HG03439 (cell line): Measurements from ENCODE around the gene MTG1.
A peak's percentile ranks its signal among the peaks of the same experiment; 100 is the strongest.
"Not testable (repeated sequence)": the region's sequence is repeated elsewhere in the genome, so short reads cannot be mapped to it uniquely, and the experiment has no call there.

Source experiments
- ATAC-seq: cut with Tn5 transposase; IDR thresholded peaks from one replicate; pipeline ENCODE4 v1.9.1; 2021; ENCODE audit warnings: mild to moderate bottlenecking, moderate library complexity; ENCODE audit not compliant: unreplicated experiment

MTG1 gene

DNA sequence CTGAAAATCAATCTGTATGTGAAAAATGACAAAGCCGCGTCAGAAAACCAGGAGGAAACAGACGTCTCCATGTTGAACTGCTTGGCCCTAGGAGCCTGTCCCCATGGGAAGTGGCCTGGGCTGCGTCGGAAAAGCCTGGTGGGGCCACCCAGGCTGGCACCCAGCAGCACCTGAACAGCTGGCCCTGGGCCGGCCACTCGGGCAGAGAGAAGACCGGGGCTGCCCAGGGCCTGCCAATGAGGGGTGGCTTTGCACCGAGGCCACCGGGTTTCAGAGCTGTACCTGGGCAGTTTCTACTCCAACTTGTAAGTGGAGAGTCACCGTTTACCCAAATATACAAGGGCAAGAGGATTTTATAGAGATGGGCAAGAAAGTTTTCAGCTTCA, 35.0 kb upstream of the MTG1 start:
- no peak for ATAC-seq

DNA sequence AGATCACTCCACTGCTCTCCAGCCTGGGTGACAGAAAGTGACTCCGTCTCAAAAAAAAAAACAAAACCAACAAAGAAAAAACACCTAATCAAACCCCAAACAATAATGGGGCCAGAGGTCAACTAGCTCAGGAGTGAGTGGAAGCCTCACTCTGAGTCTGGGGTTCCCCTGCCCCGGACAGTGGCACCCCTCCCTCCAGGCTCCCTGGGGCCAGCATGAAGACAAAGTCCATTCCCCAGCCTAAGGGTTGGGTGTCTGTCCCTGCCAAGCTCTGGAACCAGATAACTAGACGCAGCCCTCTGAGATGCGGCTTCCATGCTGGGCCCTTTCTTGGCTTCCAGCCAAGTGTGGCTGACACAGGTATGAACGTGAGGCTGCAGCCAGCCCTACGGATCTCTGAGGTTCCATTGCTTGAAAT, 34.4 kb upstream of the MTG1 start:
- ATAC-seq, result no peak

DNA sequence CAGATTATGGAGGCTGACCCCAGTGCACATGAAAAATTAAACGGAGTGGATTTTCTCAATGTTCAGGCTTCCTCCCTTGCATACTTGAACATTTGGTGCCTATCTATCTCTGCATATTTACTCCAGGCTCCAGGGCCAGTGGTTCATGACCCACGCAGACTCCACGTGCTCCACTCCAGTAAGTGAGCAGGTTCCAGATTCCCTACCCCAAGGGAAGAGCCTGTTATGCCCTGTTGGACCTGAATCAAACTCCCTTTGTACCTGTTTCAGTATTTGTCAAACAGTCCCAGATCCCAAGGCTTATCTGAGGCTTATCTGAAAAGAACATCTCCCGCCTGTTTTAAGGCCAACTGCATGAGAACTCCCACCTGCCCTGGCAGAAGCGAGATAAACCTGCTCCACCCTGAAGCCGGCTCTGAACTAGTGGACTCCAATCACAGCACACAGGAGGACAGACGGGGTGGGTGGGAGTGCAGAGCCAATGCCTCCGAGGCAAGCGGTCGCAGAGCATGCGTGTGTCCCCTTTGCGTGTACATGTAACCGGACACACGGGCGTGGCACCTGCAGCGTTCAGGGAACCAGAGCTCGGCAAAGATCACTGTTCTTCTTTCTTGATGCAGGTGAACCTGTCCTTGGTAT, 33.9 kb upstream of the MTG1 start:
- no peak for ATAC-seq

- no peak for ATAC-seq
Measured at GRCh38 chr10:133361227-133361626, 32.7 kb upstream of the MTG1 start.

DNA sequence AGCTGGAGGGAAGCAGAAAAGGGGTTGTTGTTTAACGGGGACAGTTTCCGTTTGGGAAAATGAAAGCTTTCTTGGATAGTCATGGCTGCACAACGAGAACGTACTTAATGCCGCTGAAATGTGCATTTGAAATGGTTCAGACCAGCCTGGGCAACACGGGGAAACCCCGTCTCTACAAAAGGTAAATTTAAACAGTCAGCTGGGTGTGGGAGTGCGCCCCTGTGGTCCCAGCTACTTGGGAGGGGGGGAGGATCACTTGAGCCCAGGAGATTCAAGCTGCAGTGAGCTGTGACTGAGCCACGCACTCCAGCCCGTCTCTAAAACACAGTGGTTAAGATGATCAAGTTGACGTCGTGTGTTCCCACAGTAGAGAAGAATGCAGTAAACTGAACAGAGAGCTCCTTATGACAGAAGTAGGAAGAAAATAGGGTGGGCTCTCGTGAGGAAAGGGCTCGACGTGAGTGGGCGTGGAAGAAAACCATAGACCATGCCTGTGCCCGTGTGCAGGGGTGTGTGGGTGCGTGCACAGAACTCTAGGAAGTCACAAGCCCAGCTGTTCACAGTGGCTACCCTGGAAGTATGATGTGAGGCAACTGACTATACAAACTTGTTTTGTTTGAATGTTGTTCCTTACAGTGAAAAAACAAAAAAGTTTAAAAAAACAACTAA, 32.0 kb upstream of the MTG1 start:
- ATAC-seq, result no peak

GRCh38 chr10:133362846-133363245, 31.1 kb upstream of the MTG1 start:
- ATAC-seq, result no peak

GRCh38 chr10:133364645-133365431, 29.1 kb upstream of the MTG1 start:
- ATAC-seq, result no peak

- no peak for ATAC-seq
Measured at GRCh38 chr10:133365461-133366129, 28.4 kb upstream of the MTG1 start.

- no peak for ATAC-seq
Measured at GRCh38 chr10:133366130-133366478, 27.9 kb upstream of the MTG1 start.

DNA sequence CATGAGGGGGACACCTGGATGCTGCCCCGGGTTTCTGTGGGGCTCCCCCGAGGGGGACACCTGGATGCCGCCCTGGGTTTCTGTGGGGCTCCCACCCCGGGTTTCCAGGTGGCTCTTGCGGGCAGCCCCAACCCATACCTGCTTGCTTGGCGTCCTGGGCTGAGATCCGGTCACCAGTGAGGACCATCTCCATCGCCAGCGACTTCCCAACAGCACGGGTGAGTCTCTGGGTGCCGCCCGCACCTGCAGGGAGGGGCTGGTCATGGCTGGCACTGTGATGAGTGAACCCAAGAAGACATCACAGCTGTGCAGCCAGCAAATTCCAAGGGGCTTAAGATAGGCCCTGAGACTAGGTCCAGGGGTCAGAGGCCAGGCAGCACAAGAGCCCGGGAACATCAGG, 27.2 kb upstream of the MTG1 start:
- ATAC-seq, result no peak

DNA sequence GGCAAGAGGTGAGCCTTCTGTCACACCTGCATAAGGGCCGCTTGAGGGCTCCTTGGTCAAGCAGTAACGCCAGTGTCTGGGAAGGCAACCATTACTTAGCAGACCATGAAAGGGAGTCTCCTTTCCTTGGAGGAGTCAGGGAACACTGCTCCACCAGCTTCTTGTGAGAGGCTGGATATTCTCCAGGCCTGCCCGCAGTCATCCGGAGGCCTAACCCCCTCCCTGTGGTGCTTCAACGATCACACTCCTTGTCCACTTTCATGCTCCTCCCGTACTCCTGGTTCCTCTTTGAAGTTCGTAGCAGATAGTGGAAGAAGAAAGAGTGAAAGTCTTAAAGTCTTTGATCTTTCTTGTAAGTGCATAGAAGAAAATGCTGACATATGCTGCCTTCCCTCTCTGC, 26.5 kb upstream of the MTG1 start:
- ATAC-seq, result not testable (repeated sequence)

GRCh38 chr10:133368153-133368552, 25.8 kb upstream of the MTG1 start:
- ATAC-seq, result no peak

GRCh38 chr10:133370030-133370786, 23.7 kb upstream of the MTG1 start:
- ATAC-seq, result no peak

DNA sequence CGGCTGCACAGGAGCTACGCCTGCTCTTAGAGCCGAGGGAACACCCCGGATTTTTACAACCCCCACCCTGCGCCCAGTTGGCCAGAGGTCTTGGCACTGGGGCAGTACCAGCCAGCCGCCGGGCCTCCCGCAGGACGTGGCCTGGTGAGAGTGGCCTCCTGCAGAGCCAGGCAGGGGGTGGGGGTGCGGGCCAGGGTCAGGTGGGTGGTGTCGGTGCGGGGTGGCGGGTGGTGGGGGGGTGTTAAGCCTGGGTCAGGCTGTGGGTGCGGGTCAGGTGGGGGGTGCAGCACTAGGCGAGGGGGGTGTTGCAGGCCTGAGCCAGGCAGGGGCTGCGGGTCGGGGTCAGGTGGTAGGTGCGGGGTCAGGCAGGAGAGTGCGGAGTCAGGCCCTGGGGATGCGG, 21.4 kb upstream of the MTG1 start:
- ATAC-seq, result no peak

DNA sequence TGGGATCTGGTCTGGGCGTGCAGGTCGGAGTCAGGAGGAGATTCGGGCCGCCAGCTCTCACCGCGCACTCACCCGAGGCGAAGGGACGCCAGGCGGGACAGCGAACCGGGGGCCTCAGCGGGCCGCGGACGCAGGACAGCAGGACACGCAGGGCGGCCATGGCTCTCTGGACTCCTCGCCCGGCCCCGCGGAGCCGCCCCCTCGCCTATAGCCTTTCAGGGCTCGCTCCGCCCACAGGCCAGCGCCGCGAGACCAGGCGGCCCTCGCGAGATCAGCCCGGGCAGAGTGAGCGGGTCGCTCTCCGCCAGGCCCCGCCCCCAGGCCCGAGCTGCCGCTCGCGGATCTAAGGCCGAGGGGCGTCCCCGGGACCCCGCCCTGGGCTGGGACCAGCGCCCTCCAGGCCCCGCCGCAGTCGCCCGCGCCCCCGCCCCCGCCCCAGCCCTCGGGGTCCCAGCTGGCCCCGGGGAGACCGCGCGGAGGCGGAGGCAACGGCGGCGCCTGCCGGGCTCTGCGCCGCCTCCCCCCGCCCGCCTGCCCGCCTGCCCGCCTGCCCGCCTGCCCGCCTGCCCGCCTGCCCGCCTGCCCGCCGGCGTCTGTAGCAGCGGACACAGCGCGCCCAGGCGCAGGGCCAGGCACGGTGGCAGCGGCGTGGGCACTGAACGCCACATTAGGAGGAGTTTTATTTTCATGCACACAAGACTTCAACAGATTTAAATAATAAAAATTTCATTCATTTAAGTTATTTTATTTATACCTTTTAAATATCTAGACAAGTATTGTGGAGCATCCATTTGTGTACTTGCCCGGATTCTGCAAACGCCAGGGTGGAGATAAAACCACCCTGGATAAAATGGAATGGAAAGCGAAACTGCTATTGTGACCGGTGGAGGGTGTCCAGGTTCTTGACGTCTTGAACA, 20.5 kb upstream of the MTG1 start, which contains the start of gene ECHS1:
TSS of gene ECHS1 (minus strand) at position 181 of the 917 bp plus-strand sequence. CDS start at position 160, 21 bp downstream.
- ATAC-seq, result peak; percentile 93

DNA sequence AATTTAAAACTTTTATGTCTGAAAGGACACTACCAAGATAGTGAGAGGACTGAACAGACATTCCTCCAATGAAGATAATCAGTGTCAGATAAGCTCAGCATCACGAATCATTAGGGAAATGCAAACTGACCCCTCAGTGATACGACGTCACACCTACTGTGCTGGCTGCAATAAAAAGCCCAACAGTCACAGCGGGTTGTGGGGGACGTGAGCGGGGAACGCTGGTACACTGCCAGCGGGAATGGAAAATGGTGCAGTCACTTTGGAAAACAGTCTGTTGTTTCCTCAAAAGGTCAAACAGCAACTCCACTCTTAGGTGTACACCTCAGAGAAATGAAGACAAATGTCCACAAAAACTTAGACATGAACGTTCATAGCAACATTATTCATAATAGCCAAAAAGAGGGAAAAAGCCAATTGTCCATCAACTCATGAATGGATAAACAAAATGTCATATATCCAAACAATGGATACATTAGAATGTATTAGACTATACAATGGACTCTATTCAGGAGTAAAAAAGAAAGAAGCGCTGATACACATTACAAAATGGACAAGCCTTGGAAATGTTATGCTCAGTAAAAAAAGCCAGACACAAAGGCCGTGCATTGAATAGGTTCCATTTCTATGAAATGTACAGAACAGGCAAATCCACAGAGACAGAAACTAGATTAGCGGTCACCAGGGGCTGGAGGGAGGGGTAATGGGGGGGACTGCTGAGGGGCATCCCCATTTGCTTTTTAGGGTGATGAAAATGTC, 18.4 kb upstream of the MTG1 start:
- ATAC-seq, result no peak

DNA sequence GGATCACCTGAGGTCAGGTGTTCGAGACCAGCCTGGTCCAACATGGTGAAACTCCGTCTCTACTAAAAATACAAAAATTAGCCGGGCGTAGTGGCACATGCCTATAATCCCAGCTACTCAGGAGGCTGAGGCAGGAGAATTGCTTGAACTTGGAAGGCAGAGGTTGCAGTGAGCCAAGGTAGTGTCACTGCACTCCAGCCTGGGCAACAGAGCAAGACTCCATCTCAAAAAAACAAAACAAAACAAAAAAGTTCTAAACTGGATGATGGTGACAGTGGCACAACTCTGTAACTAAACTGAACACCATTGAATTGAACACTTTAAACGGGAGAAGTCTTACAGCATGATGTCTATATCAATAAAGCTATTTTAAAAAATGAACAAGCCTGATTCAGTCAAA, 17.8 kb upstream of the MTG1 start:
- not testable (repeated sequence) for ATAC-seq

- no peak for ATAC-seq
Measured at GRCh38 chr10:133377025-133377817, 16.7 kb upstream of the MTG1 start.
